Effector memory CD8-positive, alpha-beta T cell (primary cell): ENCODE data around the gene CCDC78.
"Not testable (repeated sequence)": the region's sequence is repeated elsewhere in the genome, so short reads cannot be mapped to it uniquely, and the experiment has no call there.

Experiments
- ATAC-seq: fragments of 150-1000 bp; cut with Tn5 transposase; replicated peaks from 2 replicates; pipeline ENCODE4 v1.10.0; 2021; ENCODE audit warnings: mild to moderate bottlenecking, moderate library complexity
- DNase-seq, 3 experiments: peaks; one replicate each; pipeline ENCODE4 v3.0.0; 2021
- H3K27ac Mint-ChIP-seq, 2 donors: one replicate each; pipeline ENCODE4 v1.8.0; 2022; ENCODE audit warnings: mild to moderate bottlenecking in 2 of 2, mixed read lengths in 2 of 2, moderate library complexity in 2 of 2
- H3K27me3 Mint-ChIP-seq, 2 donors: one replicate each; pipeline ENCODE4 v1.8.0; 2022; ENCODE audit warnings: mixed read lengths in 2 of 2
- H3K36me3 Mint-ChIP-seq: one replicate; pipeline ENCODE4 v1.8.0; 2022; ENCODE audit warnings: mild to moderate bottlenecking, moderate library complexity, mixed read lengths; ENCODE audit not compliant: insufficient read depth
- H3K4me1 Mint-ChIP-seq, 2 donors: one replicate each; pipeline ENCODE4 v1.8.0; 2022; ENCODE audit warnings: low read depth in 2 of 2, mixed read lengths in 2 of 2
- H3K4me3 Mint-ChIP-seq, 2 donors: one replicate each; pipeline ENCODE4 v1.8.0; 2022; ENCODE audit warnings: mild to moderate bottlenecking in 2 of 2, mixed read lengths in 2 of 2, moderate library complexity in 2 of 2
- H3K9me3 Mint-ChIP-seq, 2 donors: one replicate each; pipeline ENCODE4 v1.8.0; 2022; ENCODE audit warnings: mixed read lengths in 2 of 2

Gene CCDC78

GRCh38 chr16:754121-754607 lies 27.9 kb upstream of the CCDC78 start:
- not testable (repeated sequence) for H3K36me3 Mint-ChIP-seq, H3K27ac Mint-ChIP-seq, DNase-seq, H3K4me1 Mint-ChIP-seq, ATAC-seq, H3K4me3 Mint-ChIP-seq, H3K9me3 Mint-ChIP-seq
- H3K27me3 Mint-ChIP-seq, result peaks cover 6 to 31% of the 10 kb centered on the region in 2 donors

- Mint-ChIP-seq H3K4me3 (no peak overlapping the region), H3K4me1 (no peaks in the 10 kb centered on the region), H3K27ac (no peak overlapping the region), H3K27me3 (peaks cover 0 to 22% of the 10 kb centered on the region in 2 donors), H3K36me3 (no peaks in the 10 kb centered on the region), H3K9me3 (peaks cover 0 to 2% of the 10 kb centered on the region in 2 donors)
- ATAC-seq (no peak), DNase-seq (no peak)
Measured at GRCh38 chr16:752007-752312, 25.7 kb upstream of the CCDC78 start.

GRCh38 chr16:751152-752006 lies 25.1 kb upstream of the CCDC78 start:
- ATAC-seq (no peak), DNase-seq (no peak)
- peaks cover 0 to under 1% of the 10 kb centered on the region in 2 donors for H3K9me3 Mint-ChIP-seq

GRCh38 chr16:750485-750884 lies 24.2 kb upstream of the CCDC78 start:
- H3K4me3 Mint-ChIP-seq, result no peak overlapping the region
- DNase-seq (no peak), ATAC-seq (no peak)
- H3K27me3 Mint-ChIP-seq, result peaks cover 0 to 12% of the 10 kb centered on the region in 2 donors
- H3K27ac Mint-ChIP-seq, result no peak overlapping the region
- no peaks in the 10 kb centered on the region for H3K9me3 Mint-ChIP-seq
- no peaks in the 10 kb centered on the region for H3K4me1 Mint-ChIP-seq
- no peaks in the 10 kb centered on the region for H3K36me3 Mint-ChIP-seq

More at GRCh38 chr16:751152-752006, 25.1 kb upstream of the CCDC78 start:
- Mint-ChIP-seq H3K36me3 (no peaks in the 10 kb centered on the region), H3K4me1 (no peaks in the 10 kb centered on the region), H3K27ac (no peak overlapping the region), H3K27me3 (peaks cover 0 to 16% of the 10 kb centered on the region in 2 donors), H3K4me3 (no peak overlapping the region)

DNA sequence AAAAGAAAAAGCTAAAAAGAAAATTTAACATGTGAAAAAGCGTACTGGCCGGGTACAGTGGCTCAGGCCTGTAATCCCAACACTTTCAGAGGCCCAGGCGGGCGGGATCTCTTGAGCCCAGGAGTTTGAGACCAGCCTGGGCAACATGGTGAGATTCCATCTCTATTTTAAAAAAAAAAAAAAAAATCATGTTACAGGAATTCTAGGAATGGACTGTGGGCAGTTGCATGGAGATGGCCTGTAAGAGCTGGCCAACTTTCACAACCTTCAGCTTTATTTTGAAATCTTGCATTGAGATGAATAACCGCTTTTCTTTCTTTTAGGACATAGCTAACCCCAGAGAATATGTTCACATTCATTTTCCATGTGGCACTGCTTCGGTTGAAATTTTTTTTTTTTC lies 22.8 kb upstream of the CCDC78 start:
- Mint-ChIP-seq H3K27ac (no peak overlapping the region), H3K9me3 (no peaks in the 10 kb centered on the region), H3K4me3 (no peak overlapping the region), H3K4me1 (no peaks in the 10 kb centered on the region), H3K36me3 (no peaks in the 10 kb centered on the region), H3K27me3 (peaks cover 0 to 12% of the 10 kb centered on the region in 2 donors)
- DNase-seq (no peak), ATAC-seq (no peak)

DNA sequence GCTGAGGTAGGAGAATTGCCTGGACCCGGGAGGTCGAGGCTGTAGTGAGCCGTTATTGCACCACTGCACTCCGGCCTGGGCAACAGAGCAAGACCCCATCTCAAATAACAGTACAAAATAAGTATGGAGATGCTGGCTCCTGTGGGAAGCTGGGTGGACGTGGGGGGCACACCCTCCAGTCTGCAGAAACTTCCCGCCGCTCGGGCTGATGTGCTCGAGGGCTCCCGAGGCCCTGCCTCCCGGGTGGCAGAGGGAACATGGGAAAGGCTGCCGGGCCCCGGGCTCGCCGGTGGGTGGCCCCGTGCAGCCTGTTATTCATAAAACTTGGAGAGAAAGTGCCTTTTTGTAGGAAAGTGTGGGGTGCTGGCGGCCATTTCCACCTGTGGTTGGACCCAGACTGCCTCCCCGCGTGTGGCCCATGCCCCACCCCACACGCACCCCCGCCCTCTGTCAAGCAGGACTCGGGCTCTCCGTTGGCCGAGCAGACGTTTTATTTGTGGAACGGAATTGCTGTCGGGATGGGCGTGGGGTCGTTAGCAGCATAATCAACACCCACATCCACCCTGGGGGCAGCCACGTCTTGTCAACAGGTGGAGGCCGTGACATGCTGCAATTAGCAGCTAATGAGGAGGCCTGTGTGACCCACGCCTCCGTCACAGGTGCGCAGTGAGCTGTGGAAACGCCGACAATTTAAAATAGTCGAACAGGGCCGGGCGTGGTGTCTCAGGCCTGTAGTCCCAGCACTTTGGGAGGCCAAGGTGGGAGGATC lies 21.9 kb upstream of the CCDC78 start:
- Mint-ChIP-seq H3K9me3 (no peaks in the 10 kb centered on the region), H3K36me3 (no peaks in the 10 kb centered on the region), H3K4me1 (no peaks in the 10 kb centered on the region), H3K27me3 (peaks cover 0 to 12% of the 10 kb centered on the region in 2 donors), H3K4me3 (no peak overlapping the region), H3K27ac (no peak overlapping the region)
- DNase-seq (no peak), ATAC-seq (no peak)

DNA sequence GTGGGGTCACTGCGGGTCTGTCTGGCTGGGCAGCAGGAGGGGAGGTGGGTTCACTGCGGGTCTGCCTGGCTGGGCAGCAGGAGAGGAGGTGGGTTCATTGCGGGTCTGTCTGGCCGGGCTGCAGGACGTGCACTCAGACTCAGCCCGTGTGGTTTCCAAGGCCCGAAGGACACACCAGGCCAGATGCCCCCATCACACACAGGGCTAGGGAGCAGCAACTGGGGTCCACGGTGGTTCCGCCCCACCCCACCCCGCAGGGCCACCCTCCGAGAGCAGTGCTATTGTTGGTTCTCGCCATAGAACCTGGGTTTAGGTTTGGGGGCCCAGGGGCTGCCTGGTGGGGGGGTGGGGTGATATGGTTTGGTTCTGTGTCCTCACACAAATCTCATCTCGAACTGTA lies 20.4 kb upstream of the CCDC78 start:
- no peak overlapping the region for H3K27ac Mint-ChIP-seq
- DNase-seq (no peak), ATAC-seq (no peak)
- no peak overlapping the region for H3K4me3 Mint-ChIP-seq
- H3K27me3 Mint-ChIP-seq, result no peaks in the 10 kb centered on the region
- H3K9me3 Mint-ChIP-seq, result no peaks in the 10 kb centered on the region
- H3K36me3 Mint-ChIP-seq, result peaks cover 2% of the 10 kb centered on the region
- H3K4me1 Mint-ChIP-seq, result no peaks in the 10 kb centered on the region

DNA sequence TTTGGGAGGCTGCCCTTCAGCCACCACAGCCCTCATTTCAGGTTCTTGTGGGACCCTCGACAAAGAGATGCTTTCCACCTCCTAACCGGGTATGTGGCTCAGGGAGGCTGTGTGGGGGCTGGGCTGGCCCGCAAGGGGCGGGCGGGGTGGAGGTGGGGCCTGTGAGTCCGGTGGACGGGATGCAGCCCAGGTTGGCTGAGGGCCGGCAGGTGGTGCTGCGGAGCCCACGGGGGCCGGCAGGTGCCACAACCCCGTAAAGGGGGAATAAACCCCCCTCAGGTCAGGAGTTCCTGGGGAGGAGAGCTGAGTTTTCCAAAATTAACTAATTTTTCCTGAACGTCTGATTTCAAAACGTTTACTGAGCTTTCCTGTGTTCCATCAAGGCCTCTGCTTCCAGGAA lies 19.5 kb upstream of the CCDC78 start:
- no peak for DNase-seq
- no peak overlapping the region for H3K27ac Mint-ChIP-seq
- H3K9me3 Mint-ChIP-seq, result no peaks in the 10 kb centered on the region
- H3K27me3 Mint-ChIP-seq, result no peaks in the 10 kb centered on the region
- no peak for ATAC-seq
- peaks cover 9% of the 10 kb centered on the region for H3K36me3 Mint-ChIP-seq
- H3K4me3 Mint-ChIP-seq, result no peak overlapping the region
- no peaks in the 10 kb centered on the region for H3K4me1 Mint-ChIP-seq

GRCh38 chr16:743794-744500 lies 17.7 kb upstream of the CCDC78 start:
- H3K4me1 Mint-ChIP-seq, result peaks cover 0 to 3% of the 10 kb centered on the region in 2 donors
- no peak for DNase-seq
- no peak overlapping the region for H3K27ac Mint-ChIP-seq
- H3K27me3 Mint-ChIP-seq, result no peaks in the 10 kb centered on the region
- H3K4me3 Mint-ChIP-seq, result no peak overlapping the region
- no peaks in the 10 kb centered on the region for H3K9me3 Mint-ChIP-seq
- H3K36me3 Mint-ChIP-seq, result peaks cover 11% of the 10 kb centered on the region
- ATAC-seq, result no peak

DNA sequence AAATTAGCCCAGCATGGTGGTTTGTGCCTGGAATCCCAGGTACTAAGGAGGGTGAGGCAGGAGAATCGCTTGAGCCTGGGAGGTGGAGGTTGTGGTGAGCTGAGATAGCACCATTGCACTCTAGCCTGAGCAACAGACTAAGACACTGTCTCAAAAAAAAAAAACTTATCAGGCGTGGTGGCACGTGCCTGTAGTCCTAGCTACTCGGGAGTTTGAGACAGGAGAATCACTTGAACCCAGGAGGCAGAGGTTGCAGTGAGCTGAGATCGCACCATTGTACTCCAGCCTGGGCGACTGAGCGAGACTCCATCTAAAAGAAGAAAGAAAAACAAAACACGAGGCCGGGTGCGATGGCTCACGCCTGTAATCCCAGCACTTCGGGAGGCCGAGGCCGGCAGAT lies 16.7 kb upstream of the CCDC78 start:
- peaks cover 15% of the 10 kb centered on the region for H3K36me3 Mint-ChIP-seq
- not testable (repeated sequence) for H3K4me3 Mint-ChIP-seq, H3K27ac Mint-ChIP-seq, H3K9me3 Mint-ChIP-seq, ATAC-seq, DNase-seq, H3K4me1 Mint-ChIP-seq, H3K27me3 Mint-ChIP-seq

GRCh38 chr16:741986-742629 lies 15.9 kb upstream of the CCDC78 start:
- ATAC-seq (no peak), DNase-seq (no peak)
- Mint-ChIP-seq H3K36me3 (peaks cover 20% of the 10 kb centered on the region), H3K27ac (peak overlapping the region in 1 of 2 donors; percentile 51), H3K9me3 (no peaks in the 10 kb centered on the region), H3K4me1 (peaks cover 0 to 3% of the 10 kb centered on the region in 2 donors), H3K4me3 (peak overlapping the region; percentile 73 to 76), H3K27me3 (no peaks in the 10 kb centered on the region)

- Mint-ChIP-seq H3K4me1 (peaks cover 0 to 3% of the 10 kb centered on the region in 2 donors), H3K27ac (peak within 1 kb of the TSS; percentile 46 to 51), H3K4me3 (peak within 1 kb of the TSS; percentile 73 to 76), H3K27me3 (no peaks in the 10 kb centered on the region), H3K9me3 (no peaks in the 10 kb centered on the region), H3K36me3 (peaks cover 27% of the 10 kb centered on the region)
- ATAC-seq (peak; percentile 93), DNase-seq (peak; percentile 87 to 92 (median 92))
Measured at GRCh38 chr16:740764-741505, 14.7 kb upstream of the CCDC78 start, which contains the start of gene CIAO3. CIAO3 (minus strand) TSS chr16:740997; CDS start chr16:740985, 12 bp downstream.
